NT2/D1 (cell line): ENCODE results near the gene DSCAM.

Experiments
- DNase-seq: peaks from one replicate; pipeline ENCODE4 v3.0.0-alpha.2; 2011; ENCODE audit warnings: low read depth, low spot score
- H3K27me3 ChIP-seq: 2 replicates; pipeline ENCODE4 v1.6.0; 2011; ENCODE audit warnings: mild to moderate bottlenecking; ENCODE audit not compliant: insufficient read length, insufficient read depth
- H3K36me3 ChIP-seq: 2 replicates; pipeline ENCODE4 v1.6.1; 2011; ENCODE audit warnings: mild to moderate bottlenecking, low read length, mixed read lengths; ENCODE audit not compliant: insufficient read depth, insufficient read length
- H3K4me1 ChIP-seq: 2 replicates; pipeline ENCODE4 v1.5.1; 2011; ENCODE audit not compliant: insufficient read depth, insufficient read length
- H3K4me3 ChIP-seq: 2 replicates; pipeline ENCODE4 v1.5.1; 2011; ENCODE audit warnings: low read depth; ENCODE audit not compliant: insufficient read length
- H3K9ac ChIP-seq: 2 replicates; pipeline ENCODE4 v1.6.0; 2011; ENCODE audit warnings: low read depth; ENCODE audit not compliant: insufficient read length
- H3K9me3 ChIP-seq: 2 replicates; pipeline ENCODE4 v1.5.1; 2011; ENCODE audit warnings: mild to moderate bottlenecking, low read length; ENCODE audit not compliant: insufficient read depth
- SUZ12 ChIP-seq: IDR thresholded peaks from 2 replicates; pipeline ENCODE4 v1.6.1; 2011; ENCODE audit not compliant: insufficient read length, insufficient read depth; ENCODE audit errors: extremely low read depth
- YY1 ChIP-seq: IDR thresholded peaks from 2 replicates; pipeline ENCODE4 v1.6.1; 2011; ENCODE audit not compliant: insufficient read length, insufficient read depth
- ZNF274 ChIP-seq: IDR thresholded peaks from 2 replicates; pipeline ENCODE4 v1.6.1; 2011; ENCODE audit warnings: mild to moderate bottlenecking, low read depth, low read length

The DSCAM gene

DNA sequence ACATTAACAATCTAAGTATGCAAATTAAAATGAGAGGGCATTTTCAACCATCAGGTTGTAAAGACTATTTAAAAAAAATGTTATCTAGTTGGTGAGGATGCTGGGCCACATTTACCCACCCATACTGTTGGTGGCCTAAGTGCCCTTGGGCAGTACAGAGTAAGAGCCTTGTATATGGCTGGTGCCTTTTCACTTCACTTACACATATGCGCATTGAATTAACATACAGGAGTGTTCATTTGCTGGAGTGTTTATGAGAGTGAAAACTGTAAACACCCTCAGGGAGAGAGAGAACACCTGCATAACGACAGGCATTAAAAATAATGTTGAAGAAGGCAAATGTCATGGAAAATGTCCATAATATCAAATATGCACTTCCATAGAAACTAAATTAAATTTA lies 552.6 kb downstream of the DSCAM start:
- H3K4me3 ChIP-seq, result no peak overlapping the region
- TF ChIP-seq YY1 (no peak), SUZ12 (no peak), ZNF274 (no peak)
- no peak overlapping the region for H3K9ac ChIP-seq
- DNase-seq, result no peak
- no peaks in the 10 kb centered on the region for H3K36me3 ChIP-seq
- peaks cover 2% of the 10 kb centered on the region for H3K4me1 ChIP-seq
- H3K27me3 ChIP-seq, result no peaks in the 10 kb centered on the region
- H3K9me3 ChIP-seq, result peaks cover 36% of the 10 kb centered on the region

DNA sequence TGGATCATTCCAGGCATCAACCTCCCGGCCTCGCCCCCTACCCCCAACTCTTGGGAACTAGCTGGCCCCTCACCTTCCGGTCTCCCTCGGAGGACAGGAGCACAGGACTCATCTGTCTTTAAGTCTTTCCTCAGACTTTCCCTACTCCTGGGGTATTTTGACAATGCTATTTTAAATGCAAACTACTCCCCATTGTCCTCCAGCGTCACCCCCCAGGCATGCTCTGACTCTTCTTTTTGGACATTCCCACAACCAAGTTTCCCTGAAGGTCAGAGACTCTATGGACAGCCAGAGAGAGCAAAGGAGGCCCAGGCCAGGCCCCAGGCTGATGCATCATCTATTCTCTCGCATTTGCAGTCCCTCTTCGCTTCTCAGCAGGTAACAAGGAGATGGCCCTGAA lies 555.4 kb downstream of the DSCAM start:
- peaks cover 44% of the 10 kb centered on the region for H3K9me3 ChIP-seq
- no peak for TF ChIP-seq SUZ12
- no peak for TF ChIP-seq ZNF274
- no peak for TF ChIP-seq YY1
- no peak overlapping the region for H3K9ac ChIP-seq
- peak; percentile 98 for DNase-seq
- H3K27me3 ChIP-seq, result no peaks in the 10 kb centered on the region
- H3K4me3 ChIP-seq, result peak overlapping the region; percentile 31
- H3K36me3 ChIP-seq, result no peaks in the 10 kb centered on the region
- peaks cover 2% of the 10 kb centered on the region for H3K4me1 ChIP-seq

DNA sequence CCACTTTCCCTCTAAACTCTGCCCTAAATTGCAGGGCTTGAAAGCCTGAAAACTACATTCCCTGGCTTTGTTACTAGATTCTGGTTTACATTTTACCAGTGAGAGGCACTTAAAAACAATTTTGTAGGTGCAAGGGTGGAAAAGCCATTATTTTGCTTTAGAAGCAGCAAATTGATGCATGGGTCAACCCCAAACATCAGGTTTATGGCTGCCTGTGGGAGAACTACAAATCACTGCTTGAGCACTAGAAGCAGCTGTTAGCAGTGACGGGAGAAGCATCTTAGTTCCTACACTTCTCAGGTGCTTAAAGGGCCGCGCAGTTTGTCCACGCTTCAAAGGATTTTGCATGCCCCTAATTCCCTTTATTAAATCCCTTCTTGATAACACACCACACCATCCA lies 562.5 kb downstream of the DSCAM start:
- Histone ChIP-seq H3K9me3 (peaks cover 10% of the 10 kb centered on the region; the same call in 1 of the 2 replicates), H3K4me1 (no peaks in the 10 kb centered on the region), H3K27me3 (no peaks in the 10 kb centered on the region), H3K4me3 (no peak overlapping the region), H3K36me3 (no peaks in the 10 kb centered on the region), H3K9ac (no peak overlapping the region)
- DNase-seq, result no peak
- TF ChIP-seq YY1, result no peak
- TF ChIP-seq SUZ12, result no peak
- no peak for TF ChIP-seq ZNF274

- DNase-seq, result no peak
- Histone ChIP-seq H3K27me3 (no peaks in the 10 kb centered on the region), H3K9ac (no peak overlapping the region), H3K4me3 (no peak overlapping the region), H3K4me1 (no peaks in the 10 kb centered on the region), H3K36me3 (no peaks in the 10 kb centered on the region), H3K9me3 (peaks cover 10% of the 10 kb centered on the region; the same call in 1 of the 2 replicates)
- TF ChIP-seq SUZ12 (no peak), ZNF274 (no peak), YY1 (no peak)
These were observed 563.8 kb downstream of the DSCAM start for GRCh38 chr21:40282912-40283886.

GRCh38 chr21:40278345-40278744 lies 568.6 kb downstream of the DSCAM start:
- Histone ChIP-seq H3K4me3 (no peak overlapping the region), H3K9me3 (no peaks in the 10 kb centered on the region), H3K36me3 (no peaks in the 10 kb centered on the region), H3K27me3 (no peaks in the 10 kb centered on the region), H3K9ac (no peak overlapping the region), H3K4me1 (no peaks in the 10 kb centered on the region)
- TF ChIP-seq YY1, result no peak
- no peak for TF ChIP-seq ZNF274
- TF ChIP-seq SUZ12, result no peak
- no peak for DNase-seq

- no peaks in the 10 kb centered on the region for H3K36me3 ChIP-seq
- H3K27me3 ChIP-seq, result no peaks in the 10 kb centered on the region
- no peak overlapping the region for H3K9ac ChIP-seq
- no peak for TF ChIP-seq ZNF274
- no peak for DNase-seq
- H3K4me1 ChIP-seq, result no peaks in the 10 kb centered on the region
- no peaks in the 10 kb centered on the region for H3K9me3 ChIP-seq
- H3K4me3 ChIP-seq, result no peak overlapping the region
These were observed 571.0 kb downstream of the DSCAM start for GRCh38 chr21:40276001-40276400.

GRCh38 chr21:40272037-40272436 lies 574.9 kb downstream of the DSCAM start:
- no peak overlapping the region for H3K4me3 ChIP-seq
- H3K4me1 ChIP-seq, result no peaks in the 10 kb centered on the region
- H3K9me3 ChIP-seq, result no peaks in the 10 kb centered on the region
- no peak for TF ChIP-seq ZNF274
- TF ChIP-seq SUZ12, result no peak
- no peak for TF ChIP-seq YY1
- no peaks in the 10 kb centered on the region for H3K27me3 ChIP-seq
- H3K36me3 ChIP-seq, result no peaks in the 10 kb centered on the region
- no peak overlapping the region for H3K9ac ChIP-seq
- DNase-seq, result no peak
